ENCODE measurements around the gene CPVL. TPM values are rescaled to one million over a fixed set of nuclear protein-coding genes. Genes with fewer than 3 reads are reported as not detected.

The CPVL gene
- total RNA-seq, 1 donor from 2014 or later: not detected

DNA sequence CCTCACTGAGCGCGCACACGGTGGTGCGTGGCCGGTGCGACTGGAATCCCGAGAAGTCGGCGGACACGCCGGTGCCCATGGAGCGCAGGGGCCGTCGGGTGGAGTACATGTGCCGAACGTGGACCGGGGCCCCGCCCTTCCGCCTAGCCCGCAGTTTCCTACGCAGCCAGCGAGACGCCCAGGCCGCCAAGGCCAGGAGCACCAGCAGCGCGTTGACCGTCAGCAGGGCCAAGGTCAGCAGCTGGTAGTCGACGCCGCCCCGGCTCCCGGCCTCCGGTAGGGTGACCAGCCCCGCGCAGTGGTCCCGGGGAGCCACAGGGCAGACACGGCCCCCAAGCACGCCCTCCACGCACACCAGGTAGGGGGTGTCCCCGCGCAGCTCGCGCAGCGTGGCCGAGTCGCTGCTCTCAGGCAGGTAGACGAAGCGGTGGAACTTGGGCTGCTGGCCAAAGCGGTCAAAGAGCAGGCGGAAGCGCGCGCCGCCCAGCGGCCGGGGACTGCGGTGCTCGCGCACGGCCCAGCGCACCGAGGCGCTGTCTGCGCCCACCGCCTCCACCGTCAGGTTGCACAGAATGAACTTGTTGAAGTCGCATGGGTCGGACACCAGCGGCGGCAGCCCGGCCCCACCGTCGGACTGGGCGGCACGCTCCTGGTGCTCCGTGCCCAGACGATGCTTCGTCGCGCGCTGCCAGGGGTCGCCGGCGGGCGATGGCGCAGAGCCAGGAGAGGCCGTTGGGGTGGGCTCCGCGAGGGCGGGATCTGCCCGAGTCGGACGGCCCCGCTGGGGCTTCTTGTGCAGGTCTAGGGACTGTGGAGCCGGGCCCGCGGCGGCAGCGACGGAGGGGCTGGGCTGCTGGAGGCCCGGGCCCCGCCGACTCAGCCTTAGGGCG is 190.4 kb downstream of the CPVL start:
- no peaks in the 10 kb centered on the region for H3K9me3 Mint-ChIP-seq
- H3K36me3 Mint-ChIP-seq (ENCODE audit: low read depth): no peaks in the 10 kb centered on the region
- no peak overlapping the region for H3K4me3 Mint-ChIP-seq (ENCODE audit: low read depth)
- peaks cover 3% of the 10 kb centered on the region for H3K4me1 Mint-ChIP-seq (ENCODE audit: low read depth)
- intact Hi-C loops (cut with micrococcal nuclease): loop anchor here (5.0 to 10.0 kb wide), 3 partner anchors 611 to 1801 kb away; partner anchors contain the start of genes EVX1, HOXA3 and HOXA7
- H3K27me3 Mint-ChIP-seq (ENCODE audit: low read depth): peaks cover 65% of the 10 kb centered on the region
- H3K27ac Mint-ChIP-seq: no peak overlapping the region
- DNase-seq (ENCODE audit: low spot score): no peak

DNA sequence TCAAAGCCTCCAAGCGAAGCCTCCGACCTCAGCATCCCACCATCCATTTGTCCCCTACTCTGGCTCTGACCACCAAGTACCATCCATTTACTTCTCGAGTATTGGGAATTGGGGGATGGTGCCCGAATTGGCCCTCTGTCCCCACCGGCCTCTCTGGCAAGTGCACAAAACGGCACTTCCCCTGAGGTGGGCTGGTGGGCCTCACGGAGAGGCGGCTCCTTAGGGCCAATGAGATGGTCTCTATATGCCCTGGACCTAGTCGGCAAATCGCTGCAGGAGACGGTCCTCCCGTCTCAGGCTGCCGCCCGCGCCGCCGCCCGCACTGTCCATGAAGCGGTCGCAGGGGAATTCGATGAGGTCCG is 191.0 kb downstream of the CPVL start:
- peaks cover 3% of the 10 kb centered on the region for H3K4me1 Mint-ChIP-seq (ENCODE audit: low read depth)
- intact Hi-C loops (cut with micrococcal nuclease): loop anchor here (5.0 to 10.0 kb wide), 3 partner anchors 612 to 1801 kb away; partner anchors contain the start of genes EVX1, HOXA3 and HOXA7
- no peaks in the 10 kb centered on the region for H3K9me3 Mint-ChIP-seq
- H3K27ac Mint-ChIP-seq: no peak overlapping the region
- no peaks in the 10 kb centered on the region for H3K36me3 Mint-ChIP-seq (ENCODE audit: low read depth)
- DNase-seq (ENCODE audit: low spot score): no peak
- H3K4me3 Mint-ChIP-seq (ENCODE audit: low read depth): no peak overlapping the region
- peaks cover 66% of the 10 kb centered on the region for H3K27me3 Mint-ChIP-seq (ENCODE audit: low read depth)

DNA sequence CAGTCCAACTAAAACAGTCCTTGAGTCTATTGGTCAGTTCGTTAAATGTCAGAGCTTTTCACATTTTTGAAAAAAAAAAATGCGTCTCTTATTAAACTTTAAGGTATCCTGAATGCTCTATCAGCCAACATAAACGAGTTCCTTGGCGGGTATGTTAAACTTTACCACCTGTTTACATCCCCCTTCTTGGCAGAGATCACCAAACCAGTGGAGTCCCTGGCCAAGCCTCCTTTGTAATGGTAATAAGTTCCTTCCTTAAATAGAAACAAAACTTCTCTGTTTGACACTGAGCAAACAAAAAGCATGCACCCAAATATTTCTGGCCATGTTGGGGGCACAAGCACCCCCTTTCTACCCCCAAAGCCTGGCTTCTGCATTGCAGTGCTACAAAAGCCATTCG is 191.4 kb downstream of the CPVL start:
- intact Hi-C loops (cut with micrococcal nuclease): loop anchor here (5.0 to 10.0 kb wide), 3 partner anchors 612 to 1800 kb away; partner anchors contain the start of genes EVX1, HOXA3 and HOXA7
- no peak for DNase-seq (ENCODE audit: low spot score)
- Mint-ChIP-seq H3K9me3 (no peaks in the 10 kb centered on the region), H3K27me3 (ENCODE audit: low read depth) (peaks cover 64% of the 10 kb centered on the region), H3K4me1 (ENCODE audit: low read depth) (peaks cover 3% of the 10 kb centered on the region), H3K36me3 (ENCODE audit: low read depth) (no peaks in the 10 kb centered on the region), H3K4me3 (ENCODE audit: low read depth) (no peak overlapping the region), H3K27ac (no peak overlapping the region)

DNA sequence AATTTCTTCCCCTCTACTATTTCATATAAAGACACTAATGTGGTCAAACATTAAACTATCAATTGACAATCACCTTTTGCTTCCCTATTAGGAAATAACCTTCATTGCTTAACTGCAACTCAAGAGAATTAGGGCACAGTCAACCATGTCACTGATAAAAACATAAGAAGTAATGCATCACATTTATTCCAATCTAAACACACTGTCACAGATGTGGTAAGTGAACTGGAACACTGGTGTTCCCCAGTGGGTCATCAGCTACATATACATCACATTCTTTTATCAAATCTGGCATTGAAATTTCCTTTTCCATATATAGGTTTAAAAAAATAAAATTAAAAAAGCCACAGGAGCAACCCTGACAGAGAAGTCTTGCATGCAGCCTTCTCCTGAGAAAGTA is 191.9 kb downstream of the CPVL start:
- DNase-seq (ENCODE audit: low spot score): no peak
- Mint-ChIP-seq H3K4me1 (ENCODE audit: low read depth) (peaks cover 3% of the 10 kb centered on the region), H3K36me3 (ENCODE audit: low read depth) (no peaks in the 10 kb centered on the region), H3K27ac (no peak overlapping the region), H3K4me3 (ENCODE audit: low read depth) (no peak overlapping the region), H3K27me3 (ENCODE audit: low read depth) (peaks cover 60% of the 10 kb centered on the region), H3K9me3 (no peaks in the 10 kb centered on the region)
- intact Hi-C loops (cut with micrococcal nuclease): loop anchor here (10.0 kb wide), 2 partner anchors 1710 to 1800 kb away; partner anchors contain the start of genes EVX1, HOXA3 and HOXA7

DNA sequence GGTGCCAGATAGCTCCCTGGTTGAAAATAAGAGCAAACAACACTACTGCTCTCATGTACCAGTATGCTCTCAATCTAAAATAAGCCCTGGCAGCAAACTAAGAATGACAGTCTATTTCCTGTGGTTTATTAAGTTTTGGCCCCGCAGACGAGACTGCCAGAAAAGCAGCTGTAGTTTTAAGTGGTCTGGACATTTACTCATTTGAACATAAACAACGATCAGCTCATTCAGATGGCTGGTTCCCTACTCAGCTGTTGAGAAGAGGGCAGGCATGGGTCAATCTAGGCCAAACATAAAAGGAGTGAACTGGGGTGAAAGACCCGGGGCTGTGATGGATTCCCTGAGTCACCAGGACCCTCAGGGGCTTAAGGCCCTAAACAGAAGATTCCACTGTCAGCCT is 192.7 kb downstream of the CPVL start:
- H3K27ac Mint-ChIP-seq: no peak overlapping the region
- H3K9me3 Mint-ChIP-seq: no peaks in the 10 kb centered on the region
- intact Hi-C loops (cut with micrococcal nuclease): loop anchor here (10.0 kb wide), 2 partner anchors 1709 to 1799 kb away; partner anchors contain the start of genes EVX1, HOXA3 and HOXA7
- H3K27me3 Mint-ChIP-seq (ENCODE audit: low read depth): peaks cover 51% of the 10 kb centered on the region
- no peak for DNase-seq (ENCODE audit: low spot score)
- H3K4me1 Mint-ChIP-seq (ENCODE audit: low read depth): peaks cover 3% of the 10 kb centered on the region
- H3K4me3 Mint-ChIP-seq (ENCODE audit: low read depth): no peak overlapping the region
- H3K36me3 Mint-ChIP-seq (ENCODE audit: low read depth): no peaks in the 10 kb centered on the region

Other genes starting within 250 kb of the CPVL start
- not detected in 2 replicates for gene TRIL, start 188.2 kb downstream of the CPVL start, total RNA-seq
- gene CHN2, start 48.2 kb upstream of the CPVL start, total RNA-seq: 0.73 and 0.94 TPM in 2 replicates